SK-N-SH (cell line): ENCODE data around the gene USP12. TPM values are rescaled to one million over a fixed set of nuclear protein-coding genes. Genes with fewer than 3 reads are reported as not detected.

ENCODE experiments used
- CTCF ChIA-PET: fragments of 300-600, 350-600 bp; formaldehyde crosslinking; extraction: SDS; loops from one replicate; lab custom pipeline; 2021; lab: Yijun Ruan, JAX
- POLR2A ChIA-PET: fragments of 350-600 bp; sonication (Branson Sonifier 250); formaldehyde crosslinking; extraction: SDS; loops from one replicate; lab custom pipeline; 2020; ENCODE audit warnings: antibody characterized with exemption, inconsistent platforms; lab: Yijun Ruan, JAX
- DNase-seq: peaks from one replicate; pipeline ENCODE4 v3.0.0; 2012
- H2AFZ ChIP-seq: fragments of 200-600 bp; sonication (generic); 2 replicates; pipeline ENCODE4 v1.8.1; 2016; ENCODE audit warnings: antibody characterized with exemption, mild to moderate bottlenecking, low read depth
- H3F3A ChIP-seq: fragments of 200-600 bp; sonication (generic); replicated peaks from 2 replicates; pipeline ENCODE3; 2016; ENCODE audit warnings: antibody characterized with exemption, mild to moderate bottlenecking; ENCODE audit not compliant: insufficient read depth
- H3K27ac ChIP-seq, 2 experiments: fragments of 200-500 bp in 1 of 2; fragments of 200-600 bp in 1 of 2; sonication (Bioruptor generic) in 1 of 2; sonication (generic), shearing (Covaris generic) in 1 of 2; 2 replicates each; pipeline versions ENCODE4 v1.5.1 to v1.6.1; 2014 to 2016; ENCODE audit warnings: low read depth in 2 of 2, inconsistent platforms in 1 of 2, low read length in 1 of 2, mild to moderate bottlenecking in 1 of 2, mixed read lengths in 1 of 2
- H3K27me3 ChIP-seq: fragments of 200-600 bp; sonication (generic), shearing (Covaris generic); 2 replicates; pipeline ENCODE4 v1.6.1; 2016; ENCODE audit warnings: mixed run types; ENCODE audit not compliant: insufficient read depth
- H3K36me3 ChIP-seq, 2 experiments: fragments of 200-500 bp in 1 of 2; fragments of 200-600 bp in 1 of 2; sonication (Bioruptor generic) in 1 of 2; sonication (generic) in 1 of 2; replicated peaks in 1 of 2; 2 replicates each; pipeline versions ENCODE3 to v1.5.1; 2014 to 2016; ENCODE audit warnings: low read length in 1 of 2, mild to moderate bottlenecking in 1 of 2; ENCODE audit not compliant: insufficient read depth in 2 of 2, control insufficient read depth in 1 of 2
- H3K4me1 ChIP-seq, 2 experiments: fragments of 200-500 bp in 1 of 2; fragments of 200-600 bp in 1 of 2; sonication (Bioruptor generic) in 1 of 2; sonication (generic), shearing (Covaris generic) in 1 of 2; 2 replicates each; pipeline versions ENCODE4 v1.5.1 to v1.6.1; 2014 to 2016; ENCODE audit warnings: low read depth in 1 of 2, low read length in 1 of 2, mixed run types in 1 of 2; ENCODE audit not compliant: insufficient read depth in 2 of 2, control insufficient read depth in 1 of 2
- H3K4me2 ChIP-seq: fragments of 200-600 bp; sonication (generic), shearing (Covaris generic); 2 replicates; pipeline ENCODE4 v1.6.1; 2017; ENCODE audit warnings: mixed run types
- H3K4me3 ChIP-seq, 2 experiments: fragments of 200-500 bp in 1 of 2; fragments of 200-600 bp in 1 of 2; sonication (Bioruptor generic) in 1 of 2; sonication (generic), shearing (Covaris generic) in 1 of 2; 2 replicates each; pipeline versions ENCODE4 v1.5.1 to v1.8.1; 2014 to 2016; ENCODE audit warnings: low read depth in 2 of 2, inconsistent platforms in 1 of 2, low read length in 1 of 2, mild to moderate bottlenecking in 1 of 2, mixed read lengths in 1 of 2, moderate library complexity in 1 of 2
- H3K79me2 ChIP-seq: fragments of 200-600 bp; sonication (generic); 2 replicates; pipeline ENCODE4 v1.8.1; 2017; ENCODE audit warnings: mild to moderate bottlenecking; ENCODE audit not compliant: insufficient read depth
- H3K9ac ChIP-seq: fragments of 200-600 bp; sonication (generic); 2 replicates; pipeline ENCODE4 v1.6.1; 2017; ENCODE audit warnings: mixed run types
- H3K9me2 ChIP-seq: fragments of 200-600 bp; sonication (generic); 2 replicates; pipeline ENCODE4 v1.6.1; 2017; ENCODE audit warnings: mixed run types
- H3K9me3 ChIP-seq: fragments of 200-600 bp; sonication (generic); 2 replicates; pipeline ENCODE4 v1.6.1; 2017; ENCODE audit warnings: mixed run types, mild to moderate bottlenecking, moderate library complexity
- H4K20me1 ChIP-seq: fragments of 200-600 bp; sonication (generic); 2 replicates; pipeline ENCODE4 v1.6.1; 2017; ENCODE audit warnings: mild to moderate bottlenecking, mixed run types; ENCODE audit not compliant: insufficient read depth
- CHD2 ChIP-seq: fragments of 150-350 bp; IDR thresholded peaks from 2 replicates; pipeline ENCODE4 v1.6.1; 2018; ENCODE audit warnings: low read length; ENCODE audit not compliant: partially characterized antibody
- ELF1 ChIP-seq: IDR thresholded peaks from 2 replicates; pipeline ENCODE4 v1.4.0; 2012
- EP300 ChIP-seq, 2 experiments: IDR thresholded peaks; 2 replicates each; pipeline versions ENCODE4 v1.4.0 to v1.6.1; 2012; ENCODE audit warnings: borderline replicate concordance in 1 of 2, low read depth in 1 of 2, low read length in 1 of 2
- EZH2phosphoT487 ChIP-seq: fragments of 200-600 bp; sonication (generic); IDR thresholded peaks from 2 replicates; pipeline ENCODE4 v1.6.1; 2017; ENCODE audit warnings: low read depth, mixed run types, mild to moderate bottlenecking, antibody characterized with exemption, moderate library complexity, borderline replicate concordance
- FOSL2 ChIP-seq: IDR thresholded peaks from 2 replicates; pipeline ENCODE4 v1.4.0; 2012; ENCODE audit warnings: low read depth, mild to moderate bottlenecking, moderate library complexity, borderline replicate concordance
- FOXM1 ChIP-seq: IDR thresholded peaks from 2 replicates; pipeline ENCODE4 v1.4.0; 2012; ENCODE audit warnings: low read depth, mild to moderate bottlenecking
- GABPA ChIP-seq: IDR thresholded peaks from 2 replicates; pipeline ENCODE4 v1.4.0; 2012; ENCODE audit warnings: low read depth, mild to moderate bottlenecking
- GATA2 ChIP-seq: sonication (generic); formaldehyde crosslinking; IDR thresholded peaks from 2 replicates; pipeline ENCODE4 v1.5.0; 2020; ENCODE audit warnings: mild to moderate bottlenecking, missing genetic modification reagents
- JUND ChIP-seq: IDR thresholded peaks from 2 replicates; pipeline ENCODE4 v1.4.0; 2012
- MXI1 ChIP-seq: IDR thresholded peaks from 2 replicates; pipeline ENCODE4 v1.6.1; 2012; ENCODE audit warnings: mild to moderate bottlenecking, low read depth, low read length, improper control_type of control experiment
- RAD21 ChIP-seq: IDR thresholded peaks from 2 replicates; pipeline ENCODE4 v1.6.1; 2012; ENCODE audit warnings: mild to moderate bottlenecking, low read length
- RCOR1 ChIP-seq: fragments of 150-350 bp; IDR thresholded peaks from 2 replicates; pipeline ENCODE4 v1.6.1; 2017; ENCODE audit warnings: antibody characterized with exemption, low read length
- TAF1 ChIP-seq: IDR thresholded peaks from 2 replicates; pipeline ENCODE4 v1.6.1; 2012; ENCODE audit warnings: low read depth, mild to moderate bottlenecking, low read length, moderate library complexity, borderline replicate concordance
- TCF12 ChIP-seq: IDR thresholded peaks from 2 replicates; pipeline ENCODE4 v1.4.0; 2012
- TEAD4 ChIP-seq: IDR thresholded peaks from 2 replicates; pipeline ENCODE4 v1.4.0; 2012; ENCODE audit warnings: mild to moderate bottlenecking, borderline replicate concordance; ENCODE audit not compliant: insufficient read depth
- USF2 ChIP-seq: fragments of 150-350 bp; IDR thresholded peaks from 2 replicates; pipeline ENCODE4 v1.6.1; 2017; ENCODE audit warnings: antibody characterized with exemption, low read length, low read depth, borderline replicate concordance
- WGBS: methylation state at CpG from one replicate; pipeline ENCODE4 v1.1.6; 2017; ENCODE audit warnings: low lambda C conversion rate; 5-methylcytosine and 5-hydroxymethylcytosine counted together
- polyA plus RNA-seq, 3 experiments: library from polyadenylated mRNA; depleted of rRNA; stranded (reverse); fragments of >200 nt; gene quantifications; 2 replicates each; pipeline ENCODE4 v1.2.3, GENCODE V29; 2012
- TF ChIP-seq, protein P1 (sequence below): IDR thresholded peaks from 2 replicates; pipeline ENCODE4 v1.4.0; 2012; ENCODE audit warnings: low read depth
- TF ChIP-seq, protein P2 (sequence below): IDR thresholded peaks from 2 replicates; pipeline ENCODE4 v1.6.1; 2012; ENCODE audit warnings: mild to moderate bottlenecking, low read depth, low read length, moderate library complexity
- TF ChIP-seq, protein P3 (sequence below): IDR thresholded peaks from 2 replicates; pipeline ENCODE4 v1.4.0; 2012; ENCODE audit warnings: low read depth, borderline replicate concordance
- TF ChIP-seq, protein P4 (sequence below): IDR thresholded peaks from 2 replicates; pipeline ENCODE4 v1.4.0; 2012; ENCODE audit warnings: low read depth, borderline replicate concordance

Gene USP12
- polyA plus RNA-seq, 1 of the 3 experiments (the other 2 are of a cell fraction), result 5.0 TPM

- no peak overlapping the region for H3K9ac ChIP-seq
- no peaks in the 10 kb centered on the region for H3F3A ChIP-seq
- no peaks in the 10 kb centered on the region for H3K27me3 ChIP-seq
- 98% methylated on average over 3 of the region's 3 CpGs for WGBS
- no peak overlapping the region for H2AFZ ChIP-seq
- H3K4me1 ChIP-seq, result peaks cover 0 to 9% of the 10 kb centered on the region in 2 experiments; a peak in 2 of 4 replicates
- POLR2A ChIA-PET, result no interaction called here
- TF ChIP-seq ELF1, result no peak
- no peak for TF ChIP-seq TEAD4
- TF ChIP-seq, protein P1, sequence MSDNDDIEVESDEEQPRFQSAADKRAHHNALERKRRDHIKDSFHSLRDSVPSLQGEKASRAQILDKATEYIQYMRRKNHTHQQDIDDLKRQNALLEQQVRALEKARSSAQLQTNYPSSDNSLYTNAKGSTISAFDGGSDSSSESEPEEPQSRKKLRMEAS, result no peak
- no peak for TF ChIP-seq RAD21
- TF ChIP-seq CHD2, result no peak
- no peak for TF ChIP-seq EZH2phosphoT487
- no peak for TF ChIP-seq JUND
- TF ChIP-seq TCF12, result no peak
- TF ChIP-seq USF2, result no peak
- TF ChIP-seq RCOR1, result no peak
- TF ChIP-seq TAF1, result no peak
- TF ChIP-seq, protein P2, sequence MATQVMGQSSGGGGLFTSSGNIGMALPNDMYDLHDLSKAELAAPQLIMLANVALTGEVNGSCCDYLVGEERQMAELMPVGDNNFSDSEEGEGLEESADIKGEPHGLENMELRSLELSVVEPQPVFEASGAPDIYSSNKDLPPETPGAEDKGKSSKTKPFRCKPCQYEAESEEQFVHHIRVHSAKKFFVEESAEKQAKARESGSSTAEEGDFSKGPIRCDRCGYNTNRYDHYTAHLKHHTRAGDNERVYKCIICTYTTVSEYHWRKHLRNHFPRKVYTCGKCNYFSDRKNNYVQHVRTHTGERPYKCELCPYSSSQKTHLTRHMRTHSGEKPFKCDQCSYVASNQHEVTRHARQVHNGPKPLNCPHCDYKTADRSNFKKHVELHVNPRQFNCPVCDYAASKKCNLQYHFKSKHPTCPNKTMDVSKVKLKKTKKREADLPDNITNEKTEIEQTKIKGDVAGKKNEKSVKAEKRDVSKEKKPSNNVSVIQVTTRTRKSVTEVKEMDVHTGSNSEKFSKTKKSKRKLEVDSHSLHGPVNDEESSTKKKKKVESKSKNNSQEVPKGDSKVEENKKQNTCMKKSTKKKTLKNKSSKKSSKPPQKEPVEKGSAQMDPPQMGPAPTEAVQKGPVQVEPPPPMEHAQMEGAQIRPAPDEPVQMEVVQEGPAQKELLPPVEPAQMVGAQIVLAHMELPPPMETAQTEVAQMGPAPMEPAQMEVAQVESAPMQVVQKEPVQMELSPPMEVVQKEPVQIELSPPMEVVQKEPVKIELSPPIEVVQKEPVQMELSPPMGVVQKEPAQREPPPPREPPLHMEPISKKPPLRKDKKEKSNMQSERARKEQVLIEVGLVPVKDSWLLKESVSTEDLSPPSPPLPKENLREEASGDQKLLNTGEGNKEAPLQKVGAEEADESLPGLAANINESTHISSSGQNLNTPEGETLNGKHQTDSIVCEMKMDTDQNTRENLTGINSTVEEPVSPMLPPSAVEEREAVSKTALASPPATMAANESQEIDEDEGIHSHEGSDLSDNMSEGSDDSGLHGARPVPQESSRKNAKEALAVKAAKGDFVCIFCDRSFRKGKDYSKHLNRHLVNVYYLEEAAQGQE, result no peak
- no peak for TF ChIP-seq MXI1
- no peak for TF ChIP-seq GATA2 (CRISPR knock-in tag)
- no peak for TF ChIP-seq FOXM1
- TF ChIP-seq FOSL2, result no peak
- TF ChIP-seq, protein P3, sequence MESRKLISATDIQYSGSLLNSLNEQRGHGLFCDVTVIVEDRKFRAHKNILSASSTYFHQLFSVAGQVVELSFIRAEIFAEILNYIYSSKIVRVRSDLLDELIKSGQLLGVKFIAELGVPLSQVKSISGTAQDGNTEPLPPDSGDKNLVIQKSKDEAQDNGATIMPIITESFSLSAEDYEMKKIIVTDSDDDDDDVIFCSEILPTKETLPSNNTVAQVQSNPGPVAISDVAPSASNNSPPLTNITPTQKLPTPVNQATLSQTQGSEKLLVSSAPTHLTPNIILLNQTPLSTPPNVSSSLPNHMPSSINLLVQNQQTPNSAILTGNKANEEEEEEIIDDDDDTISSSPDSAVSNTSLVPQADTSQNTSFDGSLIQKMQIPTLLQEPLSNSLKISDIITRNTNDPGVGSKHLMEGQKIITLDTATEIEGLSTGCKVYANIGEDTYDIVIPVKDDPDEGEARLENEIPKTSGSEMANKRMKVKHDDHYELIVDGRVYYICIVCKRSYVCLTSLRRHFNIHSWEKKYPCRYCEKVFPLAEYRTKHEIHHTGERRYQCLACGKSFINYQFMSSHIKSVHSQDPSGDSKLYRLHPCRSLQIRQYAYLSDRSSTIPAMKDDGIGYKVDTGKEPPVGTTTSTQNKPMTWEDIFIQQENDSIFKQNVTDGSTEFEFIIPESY, result no peak
- no peak for TF ChIP-seq EP300 (IDR thresholded peaks at IDR 0.05; ENCODE audit: borderline replicate concordance in 1 of 2, low read depth in 1 of 2, low read length in 1 of 2)
- TF ChIP-seq, protein P4, sequence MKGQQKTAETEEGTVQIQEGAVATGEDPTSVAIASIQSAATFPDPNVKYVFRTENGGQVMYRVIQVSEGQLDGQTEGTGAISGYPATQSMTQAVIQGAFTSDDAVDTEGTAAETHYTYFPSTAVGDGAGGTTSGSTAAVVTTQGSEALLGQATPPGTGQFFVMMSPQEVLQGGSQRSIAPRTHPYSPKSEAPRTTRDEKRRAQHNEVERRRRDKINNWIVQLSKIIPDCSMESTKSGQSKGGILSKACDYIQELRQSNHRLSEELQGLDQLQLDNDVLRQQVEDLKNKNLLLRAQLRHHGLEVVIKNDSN, result no peak
- no peak for TF ChIP-seq GABPA
- H3K4me3 ChIP-seq, result no peak overlapping the region
- DNase-seq, result no peak
- H3K9me3 ChIP-seq, result no peaks in the 10 kb centered on the region
- H3K36me3 ChIP-seq, result peaks cover 4 to 15% of the 10 kb centered on the region in 2 experiments
- CTCF ChIA-PET, result interaction anchor here (1.1 kb wide), 1 partner anchor 8 kb away, joined by 4 read pairs; no protein-coding TSS in a partner anchor
- H3K27ac ChIP-seq, result no peak overlapping the region
- no peaks in the 10 kb centered on the region for H3K9me2 ChIP-seq
- peaks cover 94% of the 10 kb centered on the region for H3K79me2 ChIP-seq
- no peak overlapping the region for H3K4me2 ChIP-seq
- peaks cover 52% of the 10 kb centered on the region for H4K20me1 ChIP-seq
Observed at GRCh38 chr13:27118428-27119054, 53.1 kb downstream of the USP12 start.
